Retinal pigment epithelial cell (primary cell): Measurements from ENCODE around the gene NMNAT2.

Experiments used
- DNase-seq: peaks from one replicate; pipeline ENCODE4 v3.0.0-alpha.2; 2010; ENCODE audit warnings: low read depth
- H3K4me3 ChIP-seq: 2 replicates; pipeline ENCODE4 v1.5.1; 2011; ENCODE audit warnings: mild to moderate bottlenecking, low read length, control low read depth, moderate library complexity
- CTCF ChIP-seq: conservative IDR thresholded peaks from 2 replicates; pipeline ENCODE4 v1.5.1; 2011; ENCODE audit warnings: low read depth, low read length, control low read depth, inconsistent platforms

NMNAT2 gene

GRCh38 chr1:183356534-183357182 lies 61.5 kb downstream of the NMNAT2 start:
- no peak for TF ChIP-seq CTCF
- no peak for DNase-seq
- H3K4me3 ChIP-seq, result no peak overlapping the region

GRCh38 chr1:183355797-183356196 lies 62.4 kb downstream of the NMNAT2 start:
- DNase-seq, result no peak
- TF ChIP-seq CTCF, result no peak
- H3K4me3 ChIP-seq, result no peak overlapping the region

GRCh38 chr1:183355181-183355580 lies 63.0 kb downstream of the NMNAT2 start:
- DNase-seq, result no peak
- TF ChIP-seq CTCF, result no peak
- H3K4me3 ChIP-seq, result no peak overlapping the region

- H3K4me3 ChIP-seq, result no peak overlapping the region
- TF ChIP-seq CTCF, result no peak
- no peak for DNase-seq
Observed at GRCh38 chr1:183353597-183353996, 64.6 kb downstream of the NMNAT2 start.

- no peak overlapping the region for H3K4me3 ChIP-seq
- TF ChIP-seq CTCF, result no peak
- no peak for DNase-seq
Observed at GRCh38 chr1:183349201-183349711, 68.9 kb downstream of the NMNAT2 start.

GRCh38 chr1:183346276-183346732 lies 71.9 kb downstream of the NMNAT2 start:
- no peak for TF ChIP-seq CTCF
- DNase-seq, result no peak
- no peak overlapping the region for H3K4me3 ChIP-seq

- H3K4me3 ChIP-seq, result no peak overlapping the region
- no peak for TF ChIP-seq CTCF
- DNase-seq, result no peak
Observed at GRCh38 chr1:183339556-183340167, 78.5 kb downstream of the NMNAT2 start.
